GM18498 (cell line): Measurements from ENCODE around the gene WDPCP.
"Not testable (repeated sequence)": the region's sequence is repeated elsewhere in the genome, so short reads cannot be mapped to it uniquely, and the experiment has no call there.

Experiments
- ATAC-seq: cut with Tn5 transposase; IDR thresholded peaks from one replicate; pipeline ENCODE4 v1.9.1; 2021; ENCODE audit warnings: mild to moderate bottlenecking, moderate library complexity; ENCODE audit not compliant: unreplicated experiment

The WDPCP gene, protein sequence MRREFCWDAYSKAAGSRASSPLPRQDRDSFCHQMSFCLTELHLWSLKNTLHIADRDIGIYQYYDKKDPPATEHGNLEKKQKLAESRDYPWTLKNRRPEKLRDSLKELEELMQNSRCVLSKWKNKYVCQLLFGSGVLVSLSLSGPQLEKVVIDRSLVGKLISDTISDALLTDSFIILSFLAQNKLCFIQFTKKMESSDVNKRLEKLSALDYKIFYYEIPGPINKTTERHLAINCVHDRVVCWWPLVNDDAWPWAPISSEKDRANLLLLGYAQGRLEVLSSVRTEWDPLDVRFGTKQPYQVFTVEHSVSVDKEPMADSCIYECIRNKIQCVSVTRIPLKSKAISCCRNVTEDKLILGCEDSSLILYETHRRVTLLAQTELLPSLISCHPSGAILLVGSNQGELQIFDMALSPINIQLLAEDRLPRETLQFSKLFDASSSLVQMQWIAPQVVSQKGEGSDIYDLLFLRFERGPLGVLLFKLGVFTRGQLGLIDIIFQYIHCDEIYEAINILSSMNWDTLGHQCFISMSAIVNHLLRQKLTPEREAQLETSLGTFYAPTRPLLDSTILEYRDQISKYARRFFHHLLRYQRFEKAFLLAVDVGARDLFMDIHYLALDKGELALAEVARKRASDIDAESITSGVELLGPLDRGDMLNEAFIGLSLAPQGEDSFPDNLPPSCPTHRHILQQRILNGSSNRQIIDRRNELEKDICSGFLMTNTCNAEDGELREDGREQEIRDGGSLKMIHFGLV

GRCh38 chr2:63588385-63589147, at the start of gene WDPCP, which contains the start of gene MDH1:
TSS of gene WDPCP (minus strand) at chr2:63588477. CDS start at chr2:63588271, 206 bp downstream.
TSS of gene MDH1 (plus strand) at chr2:63588963. CDS start at chr2:63589044, 81 bp downstream.
- peak; percentile 85 for ATAC-seq

GRCh38 chr2:63632382-63632781, 44.1 kb upstream of the WDPCP start:
- ATAC-seq = no peak

GRCh38 chr2:63631501-63631900, 43.2 kb upstream of the WDPCP start:
- ATAC-seq = no peak

DNA sequence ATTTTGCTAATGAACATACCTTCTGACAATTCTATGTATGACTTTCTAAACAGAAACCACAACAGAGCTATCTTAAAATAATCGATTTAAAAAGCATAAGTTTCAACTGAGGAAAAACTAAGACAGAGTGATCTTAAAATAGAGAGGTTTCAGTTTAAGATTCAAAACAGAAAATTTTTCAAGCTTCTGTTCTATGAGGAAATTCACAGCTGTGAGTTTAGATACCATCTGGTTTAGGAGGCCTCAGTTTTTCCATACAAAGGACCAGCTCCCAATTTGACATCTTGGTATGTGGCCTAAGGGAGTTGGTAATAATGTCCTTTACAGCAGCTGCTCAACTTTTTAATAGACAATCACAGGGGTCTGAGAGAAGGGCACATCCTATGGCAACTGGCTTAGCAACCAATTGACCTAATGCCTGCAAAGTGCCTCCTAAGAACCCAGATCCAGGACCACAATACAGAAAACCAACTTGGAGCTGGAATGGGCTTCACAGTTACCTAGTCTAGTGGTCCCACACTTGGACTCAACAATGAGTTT, 40.2 kb upstream of the WDPCP start:
- no peak for ATAC-seq

- ATAC-seq = no peak
Measured at GRCh38 chr2:63627866-63628265, 39.6 kb upstream of the WDPCP start.

DNA sequence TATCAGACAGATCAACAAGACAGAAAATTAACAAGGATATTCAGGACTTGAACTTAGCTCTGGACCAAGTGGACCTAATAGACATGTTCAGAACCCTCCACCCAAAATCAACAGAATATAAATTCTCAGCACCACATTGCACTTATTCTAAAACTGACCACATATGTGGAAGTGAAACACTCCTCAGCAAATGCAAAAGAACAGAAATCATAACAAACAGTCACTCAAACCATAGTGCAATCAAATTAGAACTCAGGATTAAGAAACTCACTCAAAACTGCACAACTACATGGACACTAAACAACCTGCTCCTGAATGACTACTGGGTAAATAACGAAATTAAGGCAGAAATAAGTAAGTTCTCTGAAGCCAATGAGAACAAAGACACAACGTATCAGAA, 35.5 kb upstream of the WDPCP start:
- ATAC-seq = not testable (repeated sequence)

DNA sequence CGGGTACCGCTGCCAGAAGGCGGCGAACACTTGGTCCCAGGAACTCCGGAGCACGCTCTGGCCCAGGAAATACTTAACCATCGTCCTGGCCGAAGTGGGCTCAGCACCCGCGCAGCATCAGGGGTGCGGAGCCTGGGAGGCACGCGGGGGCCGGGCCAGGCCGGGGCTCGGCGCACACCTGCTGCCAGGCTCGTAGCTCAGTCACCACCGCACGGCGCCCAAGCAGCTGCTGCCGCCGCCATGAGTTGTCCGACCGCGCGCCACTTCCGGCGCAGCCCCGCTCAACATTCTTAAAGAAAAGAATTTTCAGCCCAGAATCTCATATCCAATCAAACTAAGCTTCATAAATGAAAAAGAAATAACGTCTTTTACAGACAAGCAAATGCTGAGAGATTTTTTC, 34.5 kb upstream of the WDPCP start:
- no peak for ATAC-seq

DNA sequence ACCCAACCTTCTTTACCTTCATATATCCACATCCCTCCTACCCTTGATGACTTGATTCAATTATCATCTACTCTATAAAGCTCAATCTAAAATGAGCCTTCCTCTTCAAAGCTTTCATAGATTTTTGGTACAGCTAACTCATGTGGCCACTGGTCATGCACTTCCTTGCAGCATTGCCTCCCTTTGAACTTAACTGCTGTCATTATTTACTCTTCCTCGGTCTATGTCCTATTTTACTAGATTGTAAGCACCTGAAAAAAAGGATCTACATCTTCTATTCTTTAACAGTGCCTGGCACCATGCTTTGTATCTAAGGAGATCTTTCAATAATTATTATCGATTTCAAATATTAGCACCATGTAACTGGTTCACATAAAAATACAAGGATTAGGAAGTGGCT, 31.1 kb upstream of the WDPCP start:
- no peak for ATAC-seq

DNA sequence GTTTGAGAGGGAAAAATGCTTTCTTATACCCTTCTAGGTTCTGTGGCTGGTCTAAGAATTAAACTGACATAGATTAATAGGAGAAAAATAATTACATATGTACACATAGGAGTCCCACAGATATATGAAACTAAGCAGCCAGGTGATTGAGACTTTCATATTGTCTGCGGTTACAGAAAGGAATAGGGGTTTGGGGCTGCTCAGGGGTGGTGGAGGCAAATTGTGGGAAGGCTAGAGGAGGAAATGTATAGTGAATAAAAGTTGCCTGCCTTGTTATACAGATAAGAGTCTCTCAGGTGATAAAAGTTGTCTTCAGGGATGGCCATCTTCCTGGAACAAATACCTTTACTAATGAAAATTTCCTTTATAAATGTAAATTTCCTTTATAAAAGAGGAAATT, 29.1 kb upstream of the WDPCP start:
- ATAC-seq = no peak

DNA sequence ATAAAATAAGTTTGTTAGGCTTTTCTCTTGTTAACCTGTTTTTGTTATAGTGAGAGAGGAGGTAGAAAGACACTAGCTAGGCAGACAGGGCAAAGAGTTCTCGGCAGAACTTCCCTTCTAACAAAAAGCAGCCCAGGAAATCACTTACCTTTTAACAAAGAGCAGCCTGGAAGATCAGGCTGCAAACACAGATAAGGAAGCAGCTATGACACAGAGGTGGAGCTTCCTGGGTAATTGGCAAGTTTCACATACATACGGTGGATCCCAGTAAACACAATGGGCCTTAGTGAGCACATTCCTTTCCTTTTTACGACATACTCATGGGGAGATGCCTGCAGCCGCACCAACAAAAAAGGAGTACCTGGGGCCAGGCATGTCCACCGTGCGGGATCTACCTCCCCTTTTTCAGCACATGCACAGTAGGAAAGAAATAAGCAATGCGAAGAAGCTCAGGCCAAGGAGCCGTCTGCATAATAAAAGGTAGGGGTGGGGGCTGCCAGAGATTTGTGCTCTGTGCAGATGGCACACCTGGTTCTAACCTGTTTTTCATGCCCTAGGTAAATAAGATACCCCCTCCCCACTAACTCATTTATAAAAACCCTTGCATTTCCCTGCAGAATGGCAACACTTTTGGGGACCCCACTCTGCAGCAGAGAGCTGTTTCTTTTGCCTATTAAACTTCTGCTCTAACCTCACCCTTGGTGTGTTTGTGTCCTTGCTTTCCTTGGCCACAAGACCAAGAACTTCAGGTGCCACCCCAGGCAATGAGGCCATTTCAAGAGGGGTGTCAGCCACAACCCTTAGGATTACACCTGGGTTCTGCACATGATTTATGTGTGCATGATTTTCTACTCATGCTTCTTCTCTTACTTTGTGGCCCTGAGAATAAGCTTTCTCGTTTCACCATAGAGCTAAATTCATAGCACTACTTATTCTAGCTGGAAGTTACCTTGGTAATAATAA, 27.0 kb upstream of the WDPCP start:
- no peak for ATAC-seq

DNA sequence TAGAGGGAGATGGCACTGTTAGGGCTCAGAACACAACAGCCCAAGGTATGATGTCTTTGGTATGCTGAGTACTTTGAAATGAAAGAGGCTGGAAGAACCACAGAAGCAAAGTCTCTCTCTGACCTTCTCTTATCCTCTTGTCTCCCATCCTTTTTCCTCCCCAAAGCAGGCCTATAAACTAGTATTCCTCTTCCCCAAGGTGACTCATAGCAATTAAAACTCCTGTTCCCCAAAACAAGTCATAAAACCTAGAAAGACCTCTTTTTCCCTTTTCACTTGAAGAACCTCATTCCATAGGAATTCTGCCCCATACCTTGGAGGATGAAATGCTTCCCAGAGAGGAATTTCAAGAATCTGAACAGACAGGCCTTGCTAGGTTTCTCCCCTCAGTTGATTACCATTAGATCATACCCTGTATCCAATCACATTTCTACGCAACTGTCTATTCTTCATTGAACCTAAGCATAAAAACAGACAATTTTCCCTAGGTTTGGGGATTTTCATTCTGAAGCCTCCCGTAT, 26.2 kb upstream of the WDPCP start:
- ATAC-seq = no peak

DNA sequence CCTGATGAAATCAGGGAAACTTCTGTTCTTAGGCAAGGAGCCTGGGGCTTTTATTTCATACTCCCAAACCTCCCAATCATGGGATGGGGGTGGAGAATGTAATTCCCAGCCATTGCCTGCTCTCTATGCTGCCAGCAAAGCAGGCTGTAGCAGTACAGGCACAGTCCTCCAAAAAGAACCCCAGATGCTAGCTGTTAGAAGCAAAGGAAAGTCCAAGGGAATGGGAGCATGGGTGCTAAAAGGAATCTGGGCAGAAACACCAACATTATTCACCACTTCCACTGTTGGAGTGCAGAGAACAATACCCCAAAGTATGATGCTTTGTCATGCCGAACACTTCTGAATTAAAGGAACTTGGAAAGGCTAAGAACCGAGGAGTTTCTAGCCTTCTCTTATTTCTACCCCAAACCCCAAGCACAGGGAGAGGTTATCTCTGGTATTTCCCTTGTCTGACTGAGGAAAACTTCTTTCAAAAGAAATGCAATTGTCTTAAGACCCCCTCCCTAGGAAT, 25.2 kb upstream of the WDPCP start:
- no peak for ATAC-seq

DNA sequence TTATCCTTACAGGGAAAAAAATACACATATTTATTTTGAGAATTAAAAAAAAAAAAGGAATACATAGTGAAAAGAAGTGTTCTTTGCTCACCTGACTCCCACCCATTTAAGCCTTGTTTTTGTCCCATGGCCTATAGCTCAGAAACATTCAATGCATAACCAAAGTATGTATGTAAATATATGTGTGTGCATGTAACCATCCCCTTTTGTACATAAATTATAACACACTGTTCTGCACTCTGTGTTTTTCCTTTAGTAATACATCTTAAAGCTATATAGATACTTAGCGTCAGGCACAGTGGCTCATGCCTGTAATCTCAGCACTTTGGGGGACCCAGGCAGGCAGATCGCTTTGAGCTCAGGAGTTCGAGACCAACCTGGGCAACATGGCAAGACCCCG, 22.2 kb upstream of the WDPCP start:
- no peak for ATAC-seq

GRCh38 chr2:63608865-63609264, 20.6 kb upstream of the WDPCP start:
- ATAC-seq = not testable (repeated sequence)

- no peak for ATAC-seq
Measured at GRCh38 chr2:63604666-63605065, 16.4 kb upstream of the WDPCP start.

- ATAC-seq = no peak
Measured at GRCh38 chr2:63600881-63601460, 12.7 kb upstream of the WDPCP start.

DNA sequence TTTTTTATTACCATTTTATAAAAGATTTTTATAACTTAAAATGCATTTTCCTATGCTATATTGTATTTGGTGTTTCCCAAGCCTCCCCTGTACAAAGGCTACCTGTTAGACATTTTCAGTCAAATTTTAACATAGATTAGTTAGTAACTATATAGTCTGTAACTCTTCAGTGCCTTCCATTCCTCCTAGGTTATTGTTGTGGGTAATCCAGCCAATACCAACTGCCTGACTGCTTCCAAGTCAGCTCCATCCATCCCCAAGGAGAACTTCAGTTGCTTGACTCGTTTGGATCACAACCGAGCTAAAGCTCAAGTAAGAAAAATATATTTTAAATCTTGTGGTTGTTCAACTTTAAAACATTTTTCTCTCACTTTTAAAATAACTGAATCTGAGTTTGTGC, 10.7 kb upstream of the WDPCP start:
- no peak for ATAC-seq

- no peak for ATAC-seq
Measured at GRCh38 chr2:63596401-63596883, 8.2 kb upstream of the WDPCP start.

DNA sequence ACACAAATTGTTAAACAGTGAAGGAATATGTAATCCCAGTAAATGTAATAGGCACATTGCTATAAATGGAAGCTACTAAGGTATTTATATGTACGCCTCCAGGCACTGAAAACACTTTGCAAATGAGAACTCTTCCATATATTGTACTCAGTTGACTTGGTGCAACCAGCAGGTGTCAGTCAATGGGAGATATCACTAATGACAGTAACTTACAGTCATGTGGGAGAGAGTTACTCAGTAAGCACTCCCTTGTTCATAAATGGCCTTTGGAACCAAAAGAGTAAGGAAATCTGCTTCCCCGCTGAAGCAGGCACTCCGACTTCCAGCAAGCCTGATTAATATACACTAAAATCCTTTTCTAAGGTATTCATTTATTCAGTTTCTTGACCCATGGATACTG, 6.4 kb upstream of the WDPCP start:
- ATAC-seq = no peak
